ENCODE data around the gene CFAP210.

CFAP210 gene, protein sequence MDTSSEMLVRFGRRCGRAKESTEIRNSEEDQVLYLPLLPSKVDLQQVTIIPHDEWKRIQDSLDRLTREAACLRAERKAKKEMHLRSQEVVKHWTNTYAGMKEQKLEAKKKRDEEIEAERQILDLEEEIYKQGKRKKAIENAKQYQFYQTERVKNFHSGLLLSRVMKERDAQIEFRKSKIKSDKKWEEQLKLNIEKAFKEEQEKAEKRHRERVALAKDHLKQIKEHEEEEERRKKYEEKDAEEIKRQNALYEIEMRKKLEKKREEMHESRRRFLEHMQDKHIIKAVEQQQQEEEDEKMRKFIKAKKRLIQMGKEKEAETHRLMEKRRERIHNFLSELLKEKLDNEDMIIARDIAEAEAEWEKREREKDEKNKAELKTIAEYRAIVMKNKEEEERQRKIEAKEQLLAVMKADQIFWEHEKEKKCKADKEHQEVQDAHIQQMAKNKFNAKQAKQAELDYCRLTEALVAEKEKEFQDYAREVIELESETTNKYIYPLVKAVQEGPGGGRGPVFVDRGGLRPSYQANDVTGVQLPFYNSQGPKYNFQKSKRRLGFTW

DNA sequence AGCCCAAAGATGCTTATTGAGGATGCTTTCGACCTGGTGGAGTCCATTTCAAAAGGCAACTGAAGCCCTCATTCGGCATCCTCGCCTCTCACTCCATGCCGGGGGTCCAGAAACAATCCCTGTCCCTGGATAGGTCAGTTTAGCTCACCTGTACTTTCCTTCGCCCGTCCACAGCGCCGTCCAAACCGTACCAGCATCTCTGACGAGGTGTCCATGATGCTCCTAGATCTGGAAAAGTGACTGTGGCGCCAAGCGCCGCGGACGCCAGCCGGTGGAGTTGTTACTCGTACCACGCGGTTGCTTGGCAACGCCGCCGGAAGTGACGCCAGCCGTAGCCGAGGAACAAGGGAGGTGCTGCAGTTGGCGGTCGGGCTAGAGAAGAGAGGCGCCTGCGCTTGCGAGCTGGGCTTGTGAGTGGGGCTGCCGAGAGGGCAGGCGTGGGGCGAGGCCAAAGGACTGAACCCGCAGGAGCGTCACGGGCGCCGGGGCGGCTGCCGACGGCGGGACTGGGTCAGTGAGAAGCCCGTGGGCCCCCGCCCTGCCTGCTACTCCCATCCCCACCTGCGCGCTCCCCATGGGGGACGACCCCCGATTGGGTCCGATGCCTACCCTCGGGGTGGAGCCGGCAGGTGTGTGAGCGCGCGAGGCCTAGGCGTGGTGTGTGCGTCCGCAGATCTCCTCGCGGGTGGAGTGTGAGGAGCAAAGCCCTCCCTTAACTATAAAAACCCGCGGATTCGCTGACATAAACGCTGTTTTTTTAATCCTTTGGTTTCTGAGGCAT is at the start of gene CFAP210, which contains the start of gene PHOSPHO2:
TSS of gene CFAP210 (minus strand) at position 293 of the 781 bp plus-strand sequence. CDS start at position 215, 78 bp downstream.
TSS of gene PHOSPHO2 (plus strand) at position 357 of the 781 bp plus-strand sequence. CDS start 6,503 bp downstream, outside the sequence.
- DNase-seq = peak; percentile 98

DNA sequence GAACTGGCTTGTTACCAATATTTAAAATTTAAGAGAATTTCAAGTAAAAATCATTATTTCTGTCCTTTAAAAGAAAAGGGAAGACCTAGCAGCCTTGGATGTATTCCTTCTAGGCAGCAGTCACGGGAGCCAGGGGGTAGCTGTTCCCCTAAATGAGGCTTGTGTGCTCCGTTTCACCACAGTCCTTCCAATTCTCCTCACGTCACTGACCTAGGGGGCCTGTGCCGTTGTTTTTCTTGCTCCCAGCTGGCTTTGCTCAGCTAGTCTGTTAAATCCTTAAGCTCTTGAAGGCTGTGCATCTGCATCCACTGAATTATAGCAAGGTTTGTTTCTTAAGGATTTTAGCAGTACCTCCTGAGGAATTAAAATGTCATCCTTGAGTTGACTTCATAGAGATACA is 49.3 kb upstream of the CFAP210 start:
- DNase-seq = no peak

DNA sequence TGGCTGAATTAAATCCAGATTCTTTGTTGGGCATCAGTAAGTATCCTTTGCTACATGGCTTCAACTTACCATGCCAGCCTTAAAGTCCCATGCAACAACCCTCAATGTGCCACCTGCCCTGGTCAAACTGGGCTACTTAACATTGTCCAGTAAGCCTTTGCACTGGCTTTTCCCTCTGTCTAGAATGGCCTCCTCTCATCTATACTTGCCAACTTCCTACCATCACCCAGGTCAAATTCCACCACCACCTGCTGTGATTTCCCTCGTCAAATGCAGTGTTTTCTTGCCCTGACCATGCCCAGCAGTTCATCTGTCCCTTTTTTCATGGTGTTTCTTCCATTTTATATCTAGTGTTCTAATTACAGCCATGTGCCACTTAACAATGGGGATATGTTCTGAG is 45.1 kb upstream of the CFAP210 start:
- DNase-seq = no peak

DNA sequence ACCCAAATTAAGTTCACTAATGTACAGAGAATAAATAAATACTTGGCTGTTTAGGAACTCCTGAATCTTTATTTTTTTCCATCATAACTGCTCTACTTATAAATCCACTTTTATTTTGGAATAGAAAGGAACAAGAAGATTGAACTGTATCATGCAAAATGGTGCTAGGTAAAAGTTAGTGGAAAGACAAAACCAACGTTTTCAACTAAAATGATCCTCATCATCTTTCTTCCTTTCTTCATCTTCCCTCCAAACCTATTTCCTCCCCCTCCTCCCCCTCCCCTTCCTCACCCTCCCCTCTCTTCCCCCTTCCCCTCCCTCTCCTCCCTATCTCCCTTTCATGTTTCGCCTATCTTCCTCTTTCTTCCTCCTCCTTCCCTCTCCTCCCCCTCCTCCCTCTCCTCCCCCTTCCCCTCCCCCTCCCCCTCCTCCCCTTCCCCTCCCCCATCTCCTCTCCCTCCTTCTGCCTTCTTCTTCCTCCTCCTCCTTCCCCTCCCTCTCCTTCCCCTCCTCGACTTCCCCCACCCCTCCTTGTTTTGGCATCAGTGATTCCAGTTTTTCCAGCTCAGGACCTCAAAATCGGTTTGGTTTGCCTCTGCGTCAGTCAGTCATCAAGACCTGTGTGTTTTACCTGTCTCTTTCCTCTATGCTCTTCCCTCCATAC is 44.5 kb upstream of the CFAP210 start:
- DNase-seq = no peak

DNA sequence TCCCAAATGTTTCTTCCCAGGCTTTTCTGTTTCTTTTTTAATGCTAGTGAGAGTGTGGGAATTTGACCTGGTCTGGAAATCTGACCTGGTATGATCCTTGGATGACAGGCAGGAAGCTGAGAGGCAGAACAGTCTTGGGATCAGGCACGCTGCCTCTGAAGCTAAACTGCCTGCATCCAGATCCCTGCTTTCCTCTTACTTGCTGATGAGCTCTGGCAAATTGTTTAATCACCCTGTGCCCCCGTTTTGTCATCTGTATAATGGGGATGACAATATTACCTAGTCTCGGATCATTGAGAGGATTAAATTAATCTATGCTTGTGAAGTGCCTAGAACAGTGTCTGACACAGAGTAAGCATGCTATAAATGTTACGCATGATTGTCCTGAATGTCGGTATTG is 42.7 kb upstream of the CFAP210 start:
- DNase-seq = no peak

DNA sequence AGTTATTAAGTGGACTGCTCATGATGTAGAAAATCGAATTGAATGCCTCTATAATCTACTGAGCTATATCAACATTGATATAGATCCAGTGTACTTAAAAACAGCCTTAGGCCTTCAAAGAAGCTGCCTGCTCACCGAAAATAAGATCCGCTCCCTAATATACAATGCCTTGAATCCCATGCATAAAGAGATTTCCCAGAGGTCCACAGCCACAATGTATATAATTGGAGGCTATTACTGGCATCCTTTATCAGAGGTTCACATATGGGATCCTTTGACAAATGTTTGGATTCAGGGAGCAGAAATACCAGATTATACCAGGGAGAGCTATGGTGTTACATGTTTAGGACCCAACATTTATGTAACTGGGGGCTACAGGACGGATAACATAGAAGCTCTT is 41.4 kb upstream of the CFAP210 start:
- no peak for DNase-seq

DNA sequence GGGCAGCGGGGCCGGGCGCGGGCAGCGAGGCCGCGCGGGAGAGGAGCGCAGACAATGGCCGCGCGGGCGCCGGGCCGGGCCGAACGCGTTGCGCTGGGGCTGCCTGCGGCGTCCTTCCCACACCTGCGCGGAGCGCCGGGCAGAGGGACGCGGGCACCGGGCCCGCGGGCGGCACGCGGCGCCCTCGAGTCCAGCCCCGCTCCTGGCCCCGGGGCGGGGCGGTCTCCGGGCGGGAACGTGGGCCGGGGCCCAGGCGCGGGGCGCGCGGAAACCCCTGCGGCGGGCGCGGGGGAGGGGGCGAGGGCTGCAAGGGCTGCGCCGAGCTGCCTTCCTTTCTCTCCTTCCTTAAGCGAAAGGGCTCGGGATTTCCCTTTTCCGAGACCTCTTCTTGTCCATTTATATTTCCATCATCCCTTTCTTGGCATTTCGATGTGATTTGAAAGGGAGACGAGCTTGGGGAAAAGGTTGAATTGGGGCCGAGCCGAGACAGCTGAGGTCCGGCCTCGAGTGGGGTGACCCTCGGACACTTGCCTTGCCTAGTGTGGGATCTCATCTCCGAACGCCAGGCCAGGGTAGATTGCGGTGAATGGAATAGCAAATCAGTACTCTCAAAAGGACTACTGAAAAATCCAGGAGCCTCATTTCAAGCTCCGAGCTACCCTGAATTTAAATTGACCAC is 40.1 kb upstream of the CFAP210 start:
- peak; percentile 12 for DNase-seq

DNA sequence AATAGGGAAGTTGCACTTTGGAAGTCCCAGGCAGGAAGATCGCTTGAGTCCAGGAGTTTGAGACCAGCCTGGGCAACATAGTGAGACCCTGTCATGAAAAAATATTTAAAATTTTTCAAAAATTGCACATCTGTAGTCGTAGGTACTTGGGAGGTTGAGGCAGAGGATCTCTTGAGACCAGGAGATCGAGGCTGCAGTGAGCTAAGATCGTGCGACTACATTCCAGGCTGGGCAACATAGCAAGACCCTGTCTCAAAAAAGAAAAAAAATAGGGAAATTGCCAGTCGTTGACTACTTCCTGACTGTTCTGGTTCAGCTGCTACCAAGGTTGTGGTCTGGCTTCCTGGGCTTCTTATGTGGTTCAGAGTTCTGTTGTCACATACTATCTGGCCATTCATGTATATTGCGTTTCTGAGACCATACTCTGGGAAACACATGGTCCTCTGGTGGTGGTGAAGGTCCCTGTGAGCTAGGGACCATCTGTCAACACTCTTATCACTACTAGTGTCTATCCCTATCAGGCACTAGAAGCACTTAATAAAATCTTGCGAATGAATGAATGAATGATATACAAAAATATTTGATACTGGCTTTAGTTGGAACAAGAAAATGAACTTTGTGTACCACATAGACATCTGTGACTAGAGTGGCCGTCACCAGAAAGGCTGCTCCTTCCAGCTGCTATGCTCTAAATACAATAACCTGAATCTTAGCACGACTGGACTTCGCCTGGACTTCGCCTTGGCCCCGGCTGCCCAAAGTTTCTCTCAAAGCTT is 38.6 kb upstream of the CFAP210 start:
- no peak for DNase-seq

DNA sequence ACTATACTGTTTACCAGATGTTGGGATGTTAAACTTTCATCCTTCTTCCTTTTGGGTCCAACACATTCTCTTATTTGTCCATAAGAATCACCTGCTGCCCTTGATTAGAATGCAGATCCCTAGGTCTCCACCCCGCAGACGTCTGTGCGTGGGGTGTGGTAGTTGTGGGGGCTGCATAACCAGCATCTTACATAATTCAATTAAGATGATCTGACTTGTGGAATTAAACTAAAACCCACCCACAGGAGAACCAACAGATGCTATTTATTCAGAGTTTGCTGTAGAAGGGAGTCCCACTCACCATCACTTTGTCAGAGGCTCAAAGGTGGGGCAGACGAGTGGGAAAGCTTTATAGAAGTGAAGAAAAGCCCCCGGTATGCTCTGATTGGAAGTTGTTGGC is 37.9 kb upstream of the CFAP210 start:
- no peak for DNase-seq

DNA sequence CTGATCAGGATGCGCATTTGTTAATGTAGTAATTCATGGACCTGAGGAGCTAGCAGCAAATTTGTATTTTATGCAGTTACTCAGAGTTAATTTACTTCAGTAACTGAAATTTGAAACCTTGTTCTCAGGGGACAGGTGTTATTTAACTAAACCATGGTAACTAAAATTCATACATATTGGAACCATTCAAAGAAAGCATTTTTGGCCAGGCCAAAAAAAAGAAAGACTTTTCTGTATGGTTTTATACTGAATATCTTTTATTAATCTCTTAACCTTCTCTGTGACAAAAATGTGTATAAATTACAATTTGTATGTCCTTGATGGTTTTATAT is 35.0 kb upstream of the CFAP210 start:
- DNase-seq = no peak

DNA sequence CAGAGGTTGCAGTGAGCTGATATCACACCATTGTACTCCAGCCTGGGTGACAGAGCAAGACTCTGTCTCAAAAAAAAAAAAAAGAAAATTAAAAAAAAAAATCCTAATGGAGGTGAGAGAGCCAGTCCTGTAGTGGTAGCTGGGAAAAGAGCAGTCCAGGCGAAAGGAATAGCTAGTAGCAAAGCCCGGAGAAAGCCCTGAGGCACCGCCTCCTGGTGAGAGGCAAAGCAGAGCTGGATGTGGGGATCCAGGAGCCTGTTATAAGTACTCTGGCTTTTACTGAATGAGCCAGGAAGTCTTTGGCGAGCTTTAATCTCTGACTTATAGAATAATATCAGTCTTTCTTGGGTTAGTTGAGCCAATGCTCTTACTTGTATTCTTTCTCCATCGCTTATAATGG is 32.9 kb upstream of the CFAP210 start:
- no peak for DNase-seq

DNA sequence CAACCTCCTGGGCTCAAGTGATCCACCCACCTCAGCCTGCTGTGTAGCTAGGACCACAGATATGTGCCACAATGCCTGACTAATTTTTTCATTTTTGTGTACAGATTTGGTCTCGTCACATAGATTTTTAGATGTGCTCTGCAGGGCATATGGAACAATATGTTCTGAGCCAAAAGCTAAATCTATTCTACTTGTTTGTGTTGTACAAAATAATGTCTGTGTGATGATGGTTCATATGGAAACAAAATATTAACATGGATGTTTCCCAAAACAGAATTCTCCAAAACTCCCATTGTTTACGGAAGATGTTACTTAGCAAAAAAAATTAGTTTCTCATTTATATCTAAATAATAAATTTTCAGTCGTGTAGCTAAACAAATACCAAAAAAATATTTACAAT is 26.8 kb upstream of the CFAP210 start:
- DNase-seq = no peak

DNA sequence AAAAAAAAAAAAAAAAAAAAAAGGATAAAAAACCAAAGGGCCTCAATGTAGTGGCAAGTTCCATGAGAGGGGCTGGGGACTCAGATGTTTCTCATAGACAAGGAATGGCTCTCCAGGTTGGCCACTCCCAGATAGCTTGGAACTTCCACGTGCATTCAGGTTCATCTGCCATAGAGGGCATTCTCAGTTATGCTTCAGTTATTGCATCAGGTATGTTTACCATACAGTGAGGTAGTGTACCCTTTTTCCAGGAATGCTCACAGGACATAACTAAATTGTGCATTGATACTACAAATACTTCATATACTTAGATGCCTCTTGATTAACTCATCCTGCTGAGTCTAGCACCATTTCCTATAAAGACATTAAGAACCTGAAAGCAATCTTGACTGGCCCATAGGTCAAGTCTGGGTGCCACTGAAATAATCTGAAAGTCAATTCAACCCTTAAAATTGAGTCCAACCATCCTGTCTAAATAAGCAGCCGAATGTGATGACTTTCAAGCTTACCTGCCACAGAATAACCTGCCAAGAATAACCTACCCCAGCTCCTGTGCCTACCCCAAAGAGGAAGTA is 24.8 kb upstream of the CFAP210 start:
- DNase-seq = no peak

DNA sequence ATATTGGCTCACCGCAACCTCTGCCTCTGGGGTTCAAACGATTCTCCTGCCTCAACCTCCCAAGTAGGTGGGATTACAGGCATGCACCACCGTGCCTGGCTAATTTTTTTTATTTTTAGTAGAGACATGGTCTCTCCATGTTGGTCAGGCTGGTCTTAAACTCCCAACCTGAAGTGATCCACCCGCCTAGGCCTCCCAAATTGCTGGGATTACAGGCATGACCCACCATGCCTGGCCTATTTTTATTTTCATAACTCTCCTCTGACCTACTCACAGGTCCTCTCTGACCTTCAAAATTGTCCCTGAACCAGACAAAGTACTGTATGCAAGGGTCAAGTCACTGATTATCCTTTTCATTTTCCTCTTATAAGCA is 23.5 kb upstream of the CFAP210 start:
- DNase-seq = no peak

DNA sequence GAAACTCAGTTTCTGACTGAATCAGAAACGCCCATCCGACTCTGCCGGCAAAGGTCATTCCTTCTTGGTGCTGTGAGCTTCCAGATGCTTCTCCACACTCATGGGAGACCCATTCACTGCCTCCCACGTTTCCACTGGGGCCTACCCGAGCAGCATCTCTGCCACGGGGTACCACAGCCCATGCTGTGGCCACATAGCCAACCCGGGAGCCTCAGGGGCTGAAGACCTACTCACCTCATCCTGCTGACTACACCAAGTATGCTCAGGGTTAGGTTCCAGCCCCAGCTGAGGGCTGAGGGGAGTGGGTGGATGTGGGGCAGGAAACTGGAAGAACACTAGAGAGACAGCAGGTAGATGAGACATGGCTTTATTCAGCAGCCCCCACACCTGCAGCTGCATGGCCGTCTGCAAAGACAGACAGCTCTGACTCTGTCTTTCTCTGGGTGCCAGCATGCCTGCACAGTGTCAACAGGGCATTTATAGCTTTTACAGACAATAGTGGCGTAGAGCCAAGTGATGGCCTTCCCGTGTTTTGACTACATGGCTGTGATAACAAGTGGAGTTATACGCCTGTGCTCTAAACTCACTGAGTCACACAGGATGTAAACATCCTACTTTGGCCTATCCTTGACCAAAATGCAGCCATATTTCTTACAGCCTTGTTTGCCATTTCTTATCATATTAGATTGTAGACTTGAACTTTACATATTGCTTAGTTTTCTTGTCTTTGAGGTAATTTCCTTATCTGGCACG is 22.9 kb upstream of the CFAP210 start:
- DNase-seq = no peak

DNA sequence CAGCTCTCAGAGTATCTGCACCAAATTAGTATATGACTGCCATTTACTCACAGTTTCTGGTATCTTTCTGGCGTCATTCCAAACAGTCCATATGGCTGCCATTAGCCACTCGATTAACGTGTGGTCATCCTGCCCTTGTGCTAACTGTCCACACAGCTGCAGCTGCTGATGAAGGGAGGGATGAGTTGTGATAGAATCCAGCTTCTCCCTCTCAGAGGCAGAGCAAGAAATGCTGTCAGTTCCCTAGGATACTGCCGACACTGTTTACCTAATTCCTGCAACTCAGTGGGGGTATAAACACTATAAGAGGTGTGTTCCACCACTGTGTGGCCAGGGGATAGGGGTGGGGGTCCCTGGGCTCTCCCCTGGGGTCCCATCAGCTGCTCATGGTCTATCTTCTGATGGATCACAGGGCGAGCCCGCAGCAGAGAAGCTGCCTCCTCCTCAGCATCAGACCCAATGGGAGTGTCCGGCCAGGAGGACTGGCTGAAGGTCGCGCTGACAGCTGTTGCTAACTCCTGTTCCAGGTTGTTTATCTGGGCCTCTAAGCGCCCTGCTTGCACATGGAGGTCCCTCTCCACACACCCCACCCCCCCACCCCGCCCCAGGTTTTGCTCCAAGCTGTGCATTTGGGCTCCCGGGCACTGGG is 22.2 kb upstream of the CFAP210 start:
- DNase-seq = no peak

DNA sequence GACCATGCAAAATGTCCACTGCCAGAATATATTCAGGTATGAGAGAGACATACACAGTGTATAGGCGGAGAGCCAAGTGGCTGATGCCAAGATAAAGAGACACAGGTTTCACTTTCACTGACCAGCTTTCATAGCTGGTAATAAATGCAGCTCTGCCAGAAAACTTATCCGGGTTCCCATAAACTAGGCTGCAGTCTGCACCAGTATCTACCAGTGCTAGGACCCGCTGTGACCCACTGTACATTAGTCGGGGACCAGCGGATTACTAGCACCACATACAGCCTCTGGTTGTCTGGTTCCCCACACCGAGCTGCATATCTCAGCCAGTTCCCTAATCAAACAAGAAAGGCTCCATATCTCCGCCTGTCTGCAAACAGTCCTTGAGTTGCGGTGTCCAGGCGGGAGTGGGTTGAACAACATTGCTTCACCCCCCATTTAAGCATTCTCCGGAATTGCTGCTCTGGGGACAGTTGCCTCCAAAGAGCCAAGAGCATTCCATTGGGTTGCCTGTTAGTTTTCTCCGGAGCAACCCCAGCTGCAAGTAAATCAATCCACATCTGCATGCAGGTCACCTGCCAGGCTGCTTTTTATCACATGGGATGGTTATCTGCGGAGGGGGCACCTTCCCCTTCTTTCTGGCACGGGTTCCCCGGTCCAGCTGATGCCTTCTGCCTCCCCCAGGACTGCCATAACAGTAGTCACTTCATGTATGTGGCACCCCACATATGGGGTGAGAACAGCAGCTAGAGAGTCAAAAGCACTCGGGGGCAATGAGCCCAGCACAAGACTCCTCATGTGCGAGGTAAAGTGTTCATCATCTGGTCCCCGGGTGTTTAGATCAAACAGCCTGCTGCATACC is 21.4 kb upstream of the CFAP210 start:
- no peak for DNase-seq

DNA sequence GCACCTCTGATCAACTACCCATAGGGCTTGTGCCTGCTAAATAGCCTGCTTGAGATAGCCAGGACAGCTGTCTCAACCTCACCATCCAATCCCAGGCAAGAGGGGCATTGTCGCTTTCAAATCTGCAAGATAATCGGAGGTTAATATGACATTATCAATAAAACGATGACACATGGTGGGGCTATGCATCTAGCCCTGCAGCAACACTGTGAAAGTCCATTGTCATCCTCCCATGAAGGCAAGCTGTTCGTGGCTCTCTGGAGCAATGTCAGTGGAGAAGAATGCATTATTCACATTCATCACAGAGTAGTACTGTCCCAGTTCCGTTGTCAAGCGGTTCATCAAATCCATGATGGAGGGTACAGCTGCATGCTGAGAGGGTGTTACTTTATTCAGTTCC is 20.5 kb upstream of the CFAP210 start:
- no peak for DNase-seq

DNA sequence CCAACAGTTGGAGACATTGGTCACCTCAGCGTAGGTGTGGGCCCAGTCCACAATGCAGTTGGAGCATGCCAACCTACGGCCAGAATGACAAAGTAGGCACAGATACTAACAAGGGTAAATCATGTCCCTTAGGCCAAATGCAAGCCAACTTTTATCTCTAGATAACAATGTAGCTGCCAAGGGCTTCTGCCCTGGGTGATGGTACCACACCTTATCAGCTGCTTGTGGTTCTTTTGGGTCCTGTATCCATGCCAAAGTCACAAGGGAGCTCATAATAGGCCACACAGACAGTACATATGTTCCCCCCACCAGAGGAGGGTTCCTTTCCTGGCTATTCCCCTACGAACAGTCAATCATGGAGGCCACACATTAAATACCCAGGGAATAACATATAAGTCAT is 19.1 kb upstream of the CFAP210 start:
- DNase-seq = no peak

All from stimulated activated CD4-positive, alpha-beta T cell treated with anti-CD3 and anti-CD28 coated beads, Interleukin-12 subunit alpha, Interleukin-12 subunit beta, amount 100 ng/mL, for 4 hours (primary cell).